Transverse colon (tissue), 4 donors: Measurements from ENCODE around the gene TAGAP.

Experiments used
- CTCF ChIP-seq, 5 experiments: fragments of 200-600 bp in 3 of 5; fragments of 450-650 bp in 2 of 5; sonication (generic) in 3 of 5; IDR thresholded peaks; 1 replicate in 2 of 5; 2 replicates in 3 of 5; pipeline ENCODE4 v1.5.1; 2016 to 2017; ENCODE audit warnings: antibody characterized with exemption in 5 of 5, inconsistent platforms in 3 of 5, mild to moderate bottlenecking in 2 of 5, moderate library complexity in 1 of 5
- POLR2A ChIP-seq: fragments of 450-650 bp; IDR thresholded peaks from one replicate; pipeline ENCODE4 v1.6.1; 2016; ENCODE audit warnings: antibody characterized with exemption, mild to moderate bottlenecking, moderate library complexity
- POLR2AphosphoS5 ChIP-seq, 3 donors: sonication (generic); formaldehyde crosslinking; IDR thresholded peaks; one replicate each; pipeline ENCODE4 v1.6.1; 2016; ENCODE audit warnings: antibody characterized with exemption in 3 of 3

DNA sequence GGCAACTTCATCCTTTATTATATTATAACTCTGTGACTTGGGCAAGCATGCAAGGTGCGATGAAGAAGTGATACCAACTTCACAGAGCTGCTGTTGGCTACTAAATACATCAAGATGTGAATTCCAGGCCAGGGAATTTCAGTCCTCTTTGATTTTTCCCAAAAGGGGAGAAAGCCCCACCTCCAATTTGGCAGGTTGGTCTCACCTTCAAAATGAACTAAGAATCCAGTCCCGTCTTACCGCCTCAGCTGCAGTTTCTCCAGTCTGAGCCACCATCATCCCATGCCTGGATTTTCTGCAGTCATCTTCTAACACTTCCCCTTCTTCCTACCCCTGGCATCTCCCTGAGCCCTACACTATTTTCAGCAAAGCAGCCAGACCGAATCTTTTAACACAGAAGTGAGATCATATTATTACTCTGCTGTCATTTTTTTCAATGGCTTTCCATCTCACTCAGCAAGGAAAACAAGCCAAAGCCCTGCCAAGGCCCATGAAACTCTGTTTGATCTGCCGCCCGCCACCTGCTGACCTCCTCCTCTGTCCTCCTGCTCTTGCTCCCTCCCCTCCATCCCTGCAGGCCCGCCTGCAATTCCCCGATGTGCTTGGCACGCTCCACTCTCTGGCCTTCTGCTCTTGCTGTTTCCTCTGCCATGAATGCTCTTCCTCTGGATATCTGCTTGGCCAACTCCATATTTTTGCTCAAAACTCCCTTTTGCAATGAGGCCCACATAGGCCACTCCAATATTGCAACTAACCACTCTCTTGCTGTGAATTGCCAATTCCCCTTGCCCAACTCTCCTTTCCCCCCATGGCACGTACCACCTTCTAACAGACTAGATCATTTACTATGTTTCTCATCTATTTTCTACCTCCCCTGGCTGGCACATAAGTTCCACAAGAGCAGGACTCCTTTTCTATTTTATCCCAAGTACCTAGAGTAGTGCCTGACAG, 46.0 kb upstream of the TAGAP start:
- no peak for TF ChIP-seq CTCF (IDR thresholded peaks at IDR 0.05)
- no peak for TF ChIP-seq POLR2A
- no peak for TF ChIP-seq POLR2AphosphoS5 (IDR thresholded peaks at IDR 0.05)
